ENCODE data around the gene UBAC2. TPM values are rescaled to one million over a fixed set of nuclear protein-coding genes. Genes with fewer than 3 reads are reported as not detected.
"Not testable (repeated sequence)": the region's sequence is repeated elsewhere in the genome, so short reads cannot be mapped to it uniquely, and the experiment has no call there.

UBAC2 gene
- total RNA-seq, 2 experiments from 2014 or later, result 52.8 to 60.8 TPM

DNA sequence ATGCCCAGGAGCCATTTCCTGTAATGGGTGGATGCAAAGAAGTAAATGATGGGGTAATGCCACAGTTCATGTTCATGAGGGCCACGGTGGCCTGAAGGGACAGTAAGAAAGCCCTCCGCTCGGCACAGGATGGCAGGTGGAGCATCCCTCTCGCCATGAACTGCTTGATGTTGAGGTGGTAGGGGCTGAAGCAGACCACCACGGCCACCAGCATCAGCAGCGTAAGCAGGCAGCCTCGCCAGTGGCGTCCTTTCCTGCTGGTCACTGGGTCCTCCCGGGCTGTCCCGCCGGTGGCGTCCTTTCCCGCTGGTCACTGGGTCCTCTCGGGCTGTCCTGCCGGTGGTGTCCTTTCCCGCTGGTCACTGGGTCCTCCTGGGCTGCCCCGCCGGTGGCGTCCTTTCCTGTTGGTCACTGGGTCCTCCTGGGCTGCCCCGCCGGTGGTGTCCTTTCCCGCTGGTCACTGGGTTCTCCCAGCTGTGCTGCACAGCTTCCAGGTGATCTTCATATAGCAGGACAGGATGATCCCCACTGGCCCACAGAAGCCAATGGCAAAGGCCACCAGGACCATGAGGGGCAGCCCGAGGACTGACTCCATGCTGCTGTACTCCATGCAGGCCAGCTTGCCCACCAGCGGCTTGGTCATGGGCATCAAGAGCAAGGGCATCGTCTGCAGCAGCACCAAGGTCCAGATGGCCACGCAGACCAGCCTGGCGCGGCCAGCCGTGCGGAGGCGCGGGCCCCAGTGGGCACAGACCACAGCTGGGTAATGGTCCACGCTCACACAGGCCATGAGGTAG lies 207.4 kb downstream of the UBAC2 start:
- Mint-ChIP-seq H3K27me3 (peaks cover 5% of the 10 kb centered on the region), H3K27ac (no peak overlapping the region), H3K9me3 (ENCODE audit: low read depth) (peaks cover 6% of the 10 kb centered on the region), H3K36me3 (peaks cover 9% of the 10 kb centered on the region), H3K4me1 (peaks cover 15% of the 10 kb centered on the region), H3K4me3 (no peak overlapping the region)
- CTCF ChIA-PET, result interaction anchor here (1.4 to 6.8 kb wide), 3 partner anchors 18 to 28 kb away, joined by 3 to 37 read pairs (median 8); no protein-coding TSS in a partner anchor
- no peak for DNase-seq
- ATAC-seq, result no peak

GRCh38 chr13:99408703-99409000 lies 208.0 kb downstream of the UBAC2 start:
- CTCF ChIA-PET, result interaction anchor here (1.4 to 6.8 kb wide), 4 partner anchors 11 to 27 kb away, joined by 3 to 37 read pairs (median 6); no protein-coding TSS in a partner anchor
- Mint-ChIP-seq H3K27ac (no peak overlapping the region), H3K4me1 (peaks cover 11% of the 10 kb centered on the region), H3K9me3 (ENCODE audit: low read depth) (peaks cover 6% of the 10 kb centered on the region), H3K4me3 (no peak overlapping the region), H3K36me3 (peaks cover 9% of the 10 kb centered on the region), H3K27me3 (peaks cover 5% of the 10 kb centered on the region)
- DNase-seq, result no peak
- no peak for ATAC-seq

- not testable (repeated sequence) for H3K4me3 Mint-ChIP-seq; H3K27me3 Mint-ChIP-seq; H3K4me1 Mint-ChIP-seq; ATAC-seq; DNase-seq; H3K27ac Mint-ChIP-seq; H3K9me3 Mint-ChIP-seq (ENCODE audit: low read depth); H3K36me3 Mint-ChIP-seq
- CTCF ChIA-PET, result interaction anchor here (0.6 to 6.8 kb wide), 6 partner anchors 10 to 324 kb away, joined by 3 to 37 read pairs (median 4); no protein-coding TSS in a partner anchor
These were observed 208.9 kb downstream of the UBAC2 start for GRCh38 chr13:99409461-99410083.

- CTCF ChIA-PET, result interaction anchor here (0.7 to 6.8 kb wide), 4 partner anchors 8 to 25 kb away, joined by 3 to 37 read pairs (median 5); no protein-coding TSS in a partner anchor
- not testable (repeated sequence) for H3K36me3 Mint-ChIP-seq; H3K27ac Mint-ChIP-seq; H3K9me3 Mint-ChIP-seq (ENCODE audit: low read depth); H3K27me3 Mint-ChIP-seq; H3K4me3 Mint-ChIP-seq; ATAC-seq; H3K4me1 Mint-ChIP-seq; DNase-seq
These were observed 210.2 kb downstream of the UBAC2 start for GRCh38 chr13:99410646-99411475.

- peaks cover 4% of the 10 kb centered on the region for H3K9me3 Mint-ChIP-seq (ENCODE audit: low read depth)
- H3K4me3 Mint-ChIP-seq, result no peak overlapping the region
- no peak overlapping the region for H3K27ac Mint-ChIP-seq
- ATAC-seq (no peak), DNase-seq (no peak)
- H3K36me3 Mint-ChIP-seq, result peaks cover 7% of the 10 kb centered on the region
- peaks cover 9% of the 10 kb centered on the region for H3K4me1 Mint-ChIP-seq
- no peaks in the 10 kb centered on the region for H3K27me3 Mint-ChIP-seq
- CTCF ChIA-PET, result interaction anchor here (1.0 to 6.8 kb wide), 3 partner anchors 23 to 25 kb away, joined by 3 to 37 read pairs (median 6); no protein-coding TSS in a partner anchor
These were observed 212.2 kb downstream of the UBAC2 start for GRCh38 chr13:99412856-99413255.

GRCh38 chr13:99414048-99414995 lies 213.7 kb downstream of the UBAC2 start:
- Mint-ChIP-seq H3K27ac (no peak overlapping the region), H3K9me3 (ENCODE audit: low read depth) (peaks cover 4% of the 10 kb centered on the region), H3K27me3 (no peaks in the 10 kb centered on the region), H3K4me3 (no peak overlapping the region), H3K4me1 (peaks cover 9% of the 10 kb centered on the region), H3K36me3 (peaks cover 7% of the 10 kb centered on the region)
- CTCF ChIA-PET, result interaction anchor here (1.0 to 6.8 kb wide), 4 partner anchors 21 to 145 kb away, joined by 3 to 40 read pairs (median 21); no protein-coding TSS in a partner anchor
- no peak for ATAC-seq
- DNase-seq, result no peak

GRCh38 chr13:99415014-99415650 lies 214.5 kb downstream of the UBAC2 start:
- Mint-ChIP-seq H3K9me3 (ENCODE audit: low read depth) (peaks cover 4% of the 10 kb centered on the region), H3K27me3 (no peaks in the 10 kb centered on the region), H3K27ac (no peak overlapping the region), H3K4me3 (no peak overlapping the region), H3K36me3 (peaks cover 7% of the 10 kb centered on the region), H3K4me1 (peaks cover 16% of the 10 kb centered on the region)
- CTCF ChIA-PET, result interaction anchor here (2.5 to 5.9 kb wide), 2 partner anchors 20 to 146 kb away, joined by 5 to 40 read pairs; no protein-coding TSS in a partner anchor
- ATAC-seq, result no peak
- DNase-seq, result no peak

GRCh38 chr13:99415851-99416331 lies 215.2 kb downstream of the UBAC2 start:
- H3K27ac Mint-ChIP-seq, result no peak overlapping the region
- H3K9me3 Mint-ChIP-seq (ENCODE audit: low read depth), result peaks cover 4% of the 10 kb centered on the region
- H3K27me3 Mint-ChIP-seq, result no peaks in the 10 kb centered on the region
- H3K4me1 Mint-ChIP-seq, result peaks cover 23% of the 10 kb centered on the region
- no peak for ATAC-seq
- CTCF ChIA-PET, result interaction anchor here (2.5 to 5.9 kb wide), 2 partner anchors 19 to 147 kb away, joined by 5 to 40 read pairs; no protein-coding TSS in a partner anchor
- H3K36me3 Mint-ChIP-seq, result peaks cover 6% of the 10 kb centered on the region
- no peak for DNase-seq
- H3K4me3 Mint-ChIP-seq, result no peak overlapping the region

GRCh38 chr13:99416411-99417121 lies 215.9 kb downstream of the UBAC2 start:
- H3K36me3 Mint-ChIP-seq, result peaks cover 5% of the 10 kb centered on the region
- ATAC-seq, result no peak
- H3K4me1 Mint-ChIP-seq, result peaks cover 28% of the 10 kb centered on the region
- no peak for DNase-seq
- CTCF ChIA-PET, result interaction anchor here (2.5 to 5.9 kb wide), 3 partner anchors 19 to 147 kb away, joined by 5 to 40 read pairs (median 29); no protein-coding TSS in a partner anchor
- H3K9me3 Mint-ChIP-seq (ENCODE audit: low read depth), result peaks cover 2% of the 10 kb centered on the region
- H3K4me3 Mint-ChIP-seq, result no peak overlapping the region
- H3K27ac Mint-ChIP-seq, result no peak overlapping the region
- H3K27me3 Mint-ChIP-seq, result no peaks in the 10 kb centered on the region

DNA sequence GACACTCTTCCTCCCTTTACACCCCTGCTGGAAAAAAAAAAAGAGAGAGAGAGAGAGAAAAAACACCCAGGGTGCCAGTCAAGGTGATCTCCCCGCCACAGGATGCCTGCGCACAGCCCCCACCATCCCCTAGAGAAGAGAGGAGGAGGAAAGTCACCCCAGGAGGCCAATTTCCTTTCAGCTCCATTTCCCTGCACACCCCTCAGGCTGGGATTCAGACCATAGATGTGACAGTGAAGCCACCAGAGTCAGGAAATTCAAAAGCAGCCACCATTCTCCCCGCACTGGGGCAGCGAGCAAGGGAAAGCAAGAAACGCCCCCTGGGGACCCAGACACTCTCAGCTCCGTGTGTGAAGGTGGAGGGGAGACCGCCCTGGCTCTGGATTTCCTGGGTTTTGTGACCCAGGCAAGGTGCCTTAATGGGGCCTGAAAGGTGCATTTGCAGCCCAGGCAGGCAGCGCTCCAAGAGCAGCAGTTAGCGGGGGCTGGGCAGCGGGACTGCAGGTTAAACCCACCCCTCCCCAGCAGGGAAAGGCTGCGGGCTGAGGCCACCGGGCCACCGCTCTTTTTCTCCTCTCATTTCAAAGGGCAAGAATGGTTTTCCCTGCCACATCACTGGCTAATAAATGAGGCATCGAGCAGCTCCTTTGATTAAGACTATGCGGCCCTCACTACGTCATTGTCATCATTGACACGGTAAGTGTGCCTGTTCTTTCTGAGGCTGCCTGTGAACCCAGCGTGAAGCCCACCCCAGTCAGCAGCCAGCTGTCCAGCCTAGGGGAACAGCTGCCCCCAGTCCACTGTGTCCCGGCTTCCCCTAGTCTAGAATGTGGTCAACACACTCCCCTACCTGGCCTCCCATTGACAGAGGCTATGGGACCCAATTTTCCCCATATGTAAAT lies 216.8 kb downstream of the UBAC2 start:
- no peaks in the 10 kb centered on the region for H3K36me3 Mint-ChIP-seq
- no peak for DNase-seq
- no peak overlapping the region for H3K27ac Mint-ChIP-seq
- CTCF ChIA-PET, result interaction anchor here (2.5 to 5.9 kb wide), 4 partner anchors 18 to 148 kb away, joined by 5 to 40 read pairs (median 21); no protein-coding TSS in a partner anchor
- no peaks in the 10 kb centered on the region for H3K27me3 Mint-ChIP-seq
- H3K4me1 Mint-ChIP-seq, result peaks cover 33% of the 10 kb centered on the region
- H3K4me3 Mint-ChIP-seq, result no peak overlapping the region
- ATAC-seq, result no peak
- H3K9me3 Mint-ChIP-seq (ENCODE audit: low read depth), result no peaks in the 10 kb centered on the region

Measured in activated CD8-positive, alpha-beta memory T cell treated with anti-CD3 and anti-CD28 coated beads, Interleukin-2, amount 10 ng/mL, durations not matched to agents 7 days and 5 days (primary cell).